ENCODE results near the gene CFAP119. TPM values are rescaled to one million over a fixed set of nuclear protein-coding genes. Genes with fewer than 3 reads are reported as not detected.
A peak's percentile ranks its signal among the peaks of the same experiment; 100 is the strongest.

CFAP119 gene
- total and polyA plus RNA-seq, 10 of the 15 experiments (the other 5 are each of a cell fraction or from before 2014, with no cell fraction given) = 2.2 to 9.4 (median 4.3) TPM

GRCh38 chr16:30775392-30776188 lies 13.7 kb upstream of the CFAP119 start (continued):
- TF ChIP-seq CEBPB (IDR thresholded peaks at IDR 0.05; ENCODE audit: borderline replicate concordance in 1 of 2, low read depth in 2 of 2, low read length in 2 of 2) = peak in 1 of 2 experiments; percentile 77; a peak in 1 of 4 replicates
- peak; percentile 65; the same call in 1 of the 2 replicates for TF ChIP-seq MXI1 (IDR thresholded peaks at IDR 0.05; ENCODE audit: low read depth, low read length)
- TF ChIP-seq MEF2B (IDR thresholded peaks at IDR 0.05; ENCODE audit: partially characterized antibody, poor library complexity, severe bottlenecking) = no peak
- no peak for TF ChIP-seq KDM1A (IDR thresholded peaks at IDR 0.05; ENCODE audit: borderline replicate concordance)
- no peak for TF ChIP-seq CHD4 (IDR thresholded peaks at IDR 0.05)
- TF ChIP-seq POLR2AphosphoS5 (IDR thresholded peaks at IDR 0.05; ENCODE audit: low read length) = peak; percentile 60; the same call in 1 of the 2 replicates

DNA sequence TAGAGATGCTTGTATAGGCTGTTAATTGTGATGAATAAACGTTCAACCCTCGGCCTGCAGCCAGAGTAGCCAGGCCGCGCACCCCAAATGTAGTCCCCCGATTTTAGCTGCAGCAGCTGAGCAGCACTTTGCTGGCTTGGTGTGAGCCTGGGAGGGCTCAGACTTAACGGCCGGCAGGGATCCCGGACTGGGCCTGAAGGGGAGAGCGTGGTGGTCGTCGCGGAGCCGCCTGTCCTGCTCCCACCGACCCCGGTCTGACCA lies 13.2 kb upstream of the CFAP119 start:
- TF ChIP-seq, protein P1, sequence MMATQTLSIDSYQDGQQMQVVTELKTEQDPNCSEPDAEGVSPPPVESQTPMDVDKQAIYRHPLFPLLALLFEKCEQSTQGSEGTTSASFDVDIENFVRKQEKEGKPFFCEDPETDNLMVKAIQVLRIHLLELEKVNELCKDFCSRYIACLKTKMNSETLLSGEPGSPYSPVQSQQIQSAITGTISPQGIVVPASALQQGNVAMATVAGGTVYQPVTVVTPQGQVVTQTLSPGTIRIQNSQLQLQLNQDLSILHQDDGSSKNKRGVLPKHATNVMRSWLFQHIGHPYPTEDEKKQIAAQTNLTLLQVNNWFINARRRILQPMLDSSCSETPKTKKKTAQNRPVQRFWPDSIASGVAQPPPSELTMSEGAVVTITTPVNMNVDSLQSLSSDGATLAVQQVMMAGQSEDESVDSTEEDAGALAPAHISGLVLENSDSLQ (IDR thresholded peaks at IDR 0.05) = no peak
- 0 out of 2 replicates have a peak, but pooled peaks have one; percentile 55 for TF ChIP-seq MLLT1 (IDR thresholded peaks at IDR 0.05)
- TF ChIP-seq POLR2AphosphoS5 (IDR thresholded peaks at IDR 0.05; ENCODE audit: low read length) = 0 out of 2 replicates have a peak, but pooled peaks have one; percentile 13
- 0 out of 2 replicates have a peak, but pooled peaks have one; percentile 27 for TF ChIP-seq HDGF (IDR thresholded peaks at IDR 0.05)
- peak overlapping the region; percentile 78; the same call in 1 of the 2 replicates for H3K4me3 ChIP-seq
- H4K20me1 ChIP-seq (ENCODE audit: control insufficient read depth, insufficient read depth) = no peaks in the 10 kb centered on the region
- no peaks in the 10 kb centered on the region for H3K27me3 ChIP-seq (replicated peaks in 1 of 2; ENCODE audit: control insufficient read depth in 2 of 2, insufficient read depth in 2 of 2, low read length in 1 of 2)
- H3K9ac ChIP-seq (ENCODE audit: control insufficient read depth, insufficient read depth, low read length) = peak overlapping the region; percentile 84
- FAIRE-seq (no peak), DNase-seq (ENCODE audit: low read depth, low spot score) (no peak), ATAC-seq (no peak)
- WGBS (ENCODE audit: insufficient coverage, insufficient replicate concordance, low lambda C conversion rate, missing lambda C conversion rate) = 35% methylated on average over 15 of the region's 15 CpGs
- H3K36me3 ChIP-seq (ENCODE audit: control insufficient read depth in 2 of 2, insufficient read depth in 2 of 2, low read length in 1 of 2) = peaks cover 5 to 13% of the 10 kb centered on the region in 2 experiments; a peak in 3 of 4 replicates
- in situ Hi-C loops (cut with MboI) = no loop called here
- CTCF ChIA-PET = interaction anchor here (1.1 kb wide), 1 partner anchor 40 kb away, joined by 3 read pairs; no protein-coding TSS in a partner anchor
- H3K27ac ChIP-seq (ENCODE audit: control insufficient read depth, insufficient read depth) = no peak overlapping the region
- intact Hi-C loops (cut with micrococcal nuclease; ENCODE audit: unreplicated experiment) = loop anchor here (2.0 kb wide), 1 partner anchor 148 kb away; the partner anchor contains the start of gene FBXL19
- RAD21 ChIA-PET (ENCODE audit: unreplicated experiment) = interaction anchor here (1.3 kb wide), 1 partner anchor 70 kb away, joined by 3 read pairs; no protein-coding TSS in a partner anchor
- TSS peak; percentile 58 for BruUV-seq (replicated peaks)
- POLR2A ChIA-PET = interaction anchor here (0.6 to 1.9 kb wide), 4 partner anchors 12 to 70 kb away, joined by 3 to 7 read pairs (median 3); partner anchors contain the start of gene PHKG2
- peak overlapping the region; percentile 87 for H3K4me2 ChIP-seq (ENCODE audit: control insufficient read depth, insufficient read depth)
- no peaks in the 10 kb centered on the region for H3K4me1 ChIP-seq (ENCODE audit: control insufficient read depth, insufficient read depth, low read length)
- SMC1A ChIA-PET (ENCODE audit: uncharacterized antibody, unreplicated experiment) = no interaction called here
- peaks cover 2% of the 10 kb centered on the region; the same call in 1 of the 2 replicates for H3K79me2 ChIP-seq (ENCODE audit: control insufficient read depth, insufficient read depth, low read length)
- no peaks in the 10 kb centered on the region for H3K9me3 ChIP-seq (replicated peaks; ENCODE audit: control insufficient read depth, insufficient read depth, low read length)
- no peak overlapping the region for H2AFZ ChIP-seq (ENCODE audit: control insufficient read depth, low read depth, low read length)

Measured in GM12878 (cell line).